HEK293 (cell line): ENCODE data around the gene GBA2.
A peak's percentile ranks its signal among the peaks of the same experiment; 100 is the strongest.

Experiments used
- CTCF ChIA-PET: fragments of 350-600 bp; formaldehyde crosslinking; extraction: SDS; loops from one replicate; lab custom pipeline; 2021; ENCODE audit warnings: antibody characterized with exemption; lab: Yijun Ruan, JAX
- POLR2A ChIA-PET: fragments of 300-600 bp; formaldehyde crosslinking; extraction: SDS; loops from one replicate; lab custom pipeline; 2020; ENCODE audit warnings: antibody characterized with exemption, inconsistent platforms; lab: Yijun Ruan, JAX
- H3K27ac ChIP-seq: fragments of 200-500 bp; sonication (Bioruptor generic); 2 replicates; pipeline ENCODE4 v1.5.1; 2014; ENCODE audit warnings: low read depth, low read length, control low read depth, inconsistent platforms; ENCODE audit errors: extremely low read depth
- H3K36me3 ChIP-seq, 2 experiments: fragments of 200-500 bp in 1 of 2; sonication (Bioruptor generic) in 1 of 2; 1 replicate in 1 of 2; 2 replicates in 1 of 2; pipeline ENCODE4 v1.5.1; 2014 to 2017; ENCODE audit warnings: inconsistent platforms in 2 of 2, low read length in 2 of 2; ENCODE audit not compliant: control insufficient read depth in 2 of 2, insufficient read depth in 1 of 2
- H3K4me1 ChIP-seq: fragments of 200-500 bp; sonication (Bioruptor generic); 2 replicates; pipeline ENCODE4 v1.5.1; 2014; ENCODE audit warnings: mild to moderate bottlenecking, low read length, inconsistent platforms; ENCODE audit not compliant: control insufficient read depth, insufficient read depth
- H3K4me3 ChIP-seq: 2 replicates; pipeline ENCODE4 v1.5.1; 2011; ENCODE audit warnings: low read depth, mild to moderate bottlenecking, control low read depth, low read length, moderate library complexity
- H3K9me3 ChIP-seq: fragments of 200-500 bp; sonication (Bioruptor generic); 2 replicates; pipeline ENCODE4 v1.5.1; 2014; ENCODE audit warnings: low read depth, low read length, inconsistent platforms; ENCODE audit not compliant: control insufficient read depth, insufficient read depth
- GLIS1 ChIP-seq: fragments of 450-650 bp; formaldehyde crosslinking; IDR thresholded peaks from 2 replicates; pipeline ENCODE4 v1.5.1; 2016; ENCODE audit warnings: missing biosample characterization, missing genetic modification characterization
- KLF1 ChIP-seq: fragments of 450-650 bp; formaldehyde crosslinking; IDR thresholded peaks from 2 replicates; pipeline ENCODE4 v1.5.1; 2016; ENCODE audit warnings: missing biosample characterization, missing genetic modification characterization
- SP2 ChIP-seq: fragments of 450-650 bp; formaldehyde crosslinking; IDR thresholded peaks from 2 replicates; pipeline ENCODE4 v1.5.1; 2016; ENCODE audit warnings: missing biosample characterization, missing genetic modification characterization
- ZFP69B ChIP-seq: fragments of 450-650 bp; formaldehyde crosslinking; IDR thresholded peaks from 2 replicates; pipeline ENCODE4 v1.5.1; 2016; ENCODE audit warnings: missing biosample characterization, missing genetic modification characterization
- ZIC2 ChIP-seq: fragments of 450-650 bp; formaldehyde crosslinking; IDR thresholded peaks from 2 replicates; pipeline ENCODE4 v1.5.1; 2016; ENCODE audit warnings: missing biosample characterization, missing genetic modification characterization
- ZNF140 ChIP-seq: fragments of 450-650 bp; formaldehyde crosslinking; IDR thresholded peaks from 2 replicates; pipeline ENCODE4 v1.5.1; 2016; ENCODE audit warnings: missing biosample characterization, missing genetic modification characterization
- ZNF157 ChIP-seq: fragments of 450-650 bp; formaldehyde crosslinking; IDR thresholded peaks from 2 replicates; pipeline ENCODE4 v1.5.1; 2016; ENCODE audit warnings: missing biosample characterization, missing genetic modification characterization
- ZNF169 ChIP-seq: fragments of 450-650 bp; formaldehyde crosslinking; IDR thresholded peaks from 2 replicates; pipeline ENCODE4 v1.5.1; 2016; ENCODE audit warnings: missing biosample characterization, missing genetic modification characterization
- ZNF24 ChIP-seq: fragments of 450-650 bp; formaldehyde crosslinking; IDR thresholded peaks from 2 replicates; pipeline ENCODE4 v1.5.1; 2016; ENCODE audit warnings: missing biosample characterization, missing genetic modification characterization
- ZNF335 ChIP-seq: fragments of 450-650 bp; formaldehyde crosslinking; conservative IDR thresholded peaks from 2 replicates; pipeline ENCODE4 v1.5.1; 2016; ENCODE audit warnings: missing biosample characterization, missing genetic modification characterization
- ZNF391 ChIP-seq: fragments of 450-650 bp; formaldehyde crosslinking; IDR thresholded peaks from 2 replicates; pipeline ENCODE4 v1.5.1; 2016; ENCODE audit warnings: low read depth, missing biosample characterization, missing genetic modification characterization, borderline replicate concordance
- ZNF623 ChIP-seq: fragments of 450-650 bp; formaldehyde crosslinking; IDR thresholded peaks from 2 replicates; pipeline ENCODE4 v1.5.1; 2016; ENCODE audit warnings: missing biosample characterization, missing genetic modification characterization
- ZSCAN23 ChIP-seq: fragments of 450-650 bp; formaldehyde crosslinking; IDR thresholded peaks from 2 replicates; pipeline ENCODE4 v1.5.1; 2016; ENCODE audit warnings: missing biosample characterization, missing genetic modification characterization
- TF ChIP-seq, protein P1 (sequence below): fragments of 450-650 bp; formaldehyde crosslinking; conservative IDR thresholded peaks from 2 replicates; pipeline ENCODE4 v1.5.1; 2016; ENCODE audit warnings: low read depth, missing biosample characterization, missing genetic modification characterization
- TF ChIP-seq, protein P2 (sequence below): fragments of 450-650 bp; formaldehyde crosslinking; IDR thresholded peaks from 2 replicates; pipeline ENCODE4; 2016; ENCODE audit warnings: missing biosample characterization, missing genetic modification characterization
- TF ChIP-seq, protein P3 (sequence below): fragments of 450-650 bp; formaldehyde crosslinking; IDR thresholded peaks from 2 replicates; pipeline ENCODE4 v1.5.1; 2016; ENCODE audit warnings: missing biosample characterization, missing genetic modification characterization
- TF ChIP-seq, protein P4 (sequence below): fragments of 450-650 bp; formaldehyde crosslinking; IDR thresholded peaks from 2 replicates; pipeline ENCODE4 v1.5.1; 2017; ENCODE audit warnings: missing biosample characterization, missing genetic modification characterization
- TF ChIP-seq, protein P5 (sequence below): fragments of 450-650 bp; formaldehyde crosslinking; IDR thresholded peaks from 2 replicates; pipeline ENCODE4 v1.5.1; 2016; ENCODE audit warnings: missing biosample characterization, missing genetic modification characterization
- TF ChIP-seq, protein P6 (sequence below): fragments of 450-650 bp; formaldehyde crosslinking; IDR thresholded peaks from 2 replicates; pipeline ENCODE4 v1.5.1; 2017; ENCODE audit warnings: missing biosample characterization, missing genetic modification characterization

GBA2 gene

DNA sequence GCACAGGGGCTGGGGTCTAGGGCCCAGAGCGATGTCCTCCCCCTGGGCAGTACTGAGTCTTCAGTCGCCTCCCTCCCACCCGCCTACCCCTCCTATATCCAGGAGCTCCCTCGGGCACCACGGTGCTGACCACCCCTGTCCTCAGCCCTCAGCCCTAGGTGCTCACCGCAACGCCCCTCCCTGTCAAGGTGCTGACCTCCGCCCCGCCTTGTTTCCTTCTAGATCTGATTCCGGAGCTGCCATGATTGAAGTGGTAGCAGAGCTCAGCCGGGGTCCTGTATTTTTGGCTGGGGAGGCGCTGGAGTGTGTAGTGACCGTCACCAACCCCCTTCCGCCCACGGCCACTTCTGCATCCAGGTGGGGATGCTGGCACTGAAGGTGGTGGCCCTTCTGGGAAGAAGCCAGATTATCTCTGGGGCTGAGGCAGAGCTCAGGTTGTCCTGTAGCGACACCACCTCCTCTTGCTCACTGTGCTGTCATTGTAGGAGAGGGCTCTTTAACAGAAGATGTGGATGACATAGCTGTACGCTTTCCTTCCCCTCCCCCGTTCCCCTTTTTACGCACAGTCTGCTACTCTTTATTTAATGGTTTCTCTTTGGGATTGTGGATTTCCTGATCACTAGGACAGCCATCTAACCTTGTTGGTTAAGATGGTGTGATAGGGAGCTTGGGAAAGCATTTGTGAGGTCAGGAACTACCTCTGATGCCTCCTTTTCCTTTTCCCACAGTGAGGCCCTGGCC lies 657 bp upstream of the GBA2 start (continued):
- TF ChIP-seq, protein P1, sequence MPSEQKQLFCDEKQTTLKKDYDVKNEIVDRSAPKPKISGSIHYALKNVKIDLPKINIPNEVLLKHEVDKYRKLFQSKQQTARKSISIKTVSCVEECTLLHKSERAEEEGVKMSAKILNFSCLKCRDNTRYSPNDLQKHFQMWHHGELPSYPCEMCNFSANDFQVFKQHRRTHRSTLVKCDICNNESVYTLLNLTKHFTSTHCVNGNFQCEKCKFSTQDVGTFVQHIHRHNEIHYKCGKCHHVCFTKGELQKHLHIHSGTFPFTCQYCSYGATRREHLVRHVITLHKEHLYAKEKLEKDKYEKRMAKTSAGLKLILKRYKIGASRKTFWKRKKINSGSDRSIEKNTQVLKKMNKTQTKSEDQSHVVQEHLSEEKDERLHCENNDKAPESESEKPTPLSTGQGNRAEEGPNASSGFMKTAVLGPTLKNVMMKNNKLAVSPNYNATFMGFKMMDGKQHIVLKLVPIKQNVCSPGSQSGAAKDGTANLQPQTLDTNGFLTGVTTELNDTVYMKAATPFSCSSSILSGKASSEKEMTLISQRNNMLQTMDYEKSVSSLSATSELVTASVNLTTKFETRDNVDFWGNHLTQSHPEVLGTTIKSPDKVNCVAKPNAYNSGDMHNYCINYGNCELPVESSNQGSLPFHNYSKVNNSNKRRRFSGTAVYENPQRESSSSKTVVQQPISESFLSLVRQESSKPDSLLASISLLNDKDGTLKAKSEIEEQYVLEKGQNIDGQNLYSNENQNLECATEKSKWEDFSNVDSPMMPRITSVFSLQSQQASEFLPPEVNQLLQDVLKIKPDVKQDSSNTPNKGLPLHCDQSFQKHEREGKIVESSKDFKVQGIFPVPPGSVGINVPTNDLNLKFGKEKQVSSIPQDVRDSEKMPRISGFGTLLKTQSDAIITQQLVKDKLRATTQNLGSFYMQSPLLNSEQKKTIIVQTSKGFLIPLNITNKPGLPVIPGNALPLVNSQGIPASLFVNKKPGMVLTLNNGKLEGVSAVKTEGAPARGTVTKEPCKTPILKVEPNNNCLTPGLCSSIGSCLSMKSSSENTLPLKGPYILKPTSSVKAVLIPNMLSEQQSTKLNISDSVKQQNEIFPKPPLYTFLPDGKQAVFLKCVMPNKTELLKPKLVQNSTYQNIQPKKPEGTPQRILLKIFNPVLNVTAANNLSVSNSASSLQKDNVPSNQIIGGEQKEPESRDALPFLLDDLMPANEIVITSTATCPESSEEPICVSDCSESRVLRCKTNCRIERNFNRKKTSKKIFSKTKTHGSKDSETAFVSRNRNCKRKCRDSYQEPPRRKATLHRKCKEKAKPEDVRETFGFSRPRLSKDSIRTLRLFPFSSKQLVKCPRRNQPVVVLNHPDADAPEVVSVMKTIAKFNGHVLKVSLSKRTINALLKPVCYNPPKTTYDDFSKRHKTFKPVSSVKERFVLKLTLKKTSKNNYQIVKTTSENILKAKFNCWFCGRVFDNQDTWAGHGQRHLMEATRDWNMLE: 0 out of 2 replicates have a peak, but pooled peaks have one; percentile 0
- TF ChIP-seq ZNF157 (tag by site-specific recombination) (no peak), ZNF24 (tag by site-specific recombination) (no peak)
- TF ChIP-seq, all 188 proteins: peak for 17

DNA sequence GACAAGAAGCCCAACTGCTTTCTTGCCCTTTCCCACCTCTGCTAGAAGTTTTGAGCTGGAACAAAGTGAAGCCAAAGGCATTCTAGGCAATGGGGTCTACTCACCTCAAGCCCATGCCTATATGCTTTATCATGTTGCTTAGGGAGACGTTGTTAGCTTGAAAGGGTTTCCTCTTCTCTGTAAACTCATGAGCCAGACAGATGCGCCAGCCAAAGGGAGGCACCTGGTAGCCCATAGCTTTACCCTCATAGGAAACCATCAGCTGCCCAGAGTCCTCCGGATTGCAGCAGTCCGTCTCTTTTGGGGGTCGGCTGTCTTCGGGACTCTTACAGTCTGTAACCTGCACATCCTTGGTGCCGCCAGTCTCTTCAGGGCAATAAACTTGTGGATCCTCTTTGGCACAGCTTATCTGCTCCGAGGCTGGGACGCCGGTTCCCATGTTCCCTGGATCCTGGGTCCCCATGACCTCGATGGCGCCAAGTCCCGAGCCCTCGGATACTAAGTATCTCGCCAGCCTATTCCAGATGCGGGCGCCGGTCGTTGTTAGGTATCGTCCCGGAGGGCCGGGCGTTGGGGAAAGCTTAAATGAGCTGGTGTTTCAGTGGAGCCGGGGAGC lies 678 bp downstream of the GBA2 start:
- peaks cover 9 to 65% of the 10 kb centered on the region in 2 experiments; a peak in 2 of 3 replicates for H3K36me3 ChIP-seq
- ChIA-PET POLR2A (interaction anchor here (0.6 to 6.2 kb wide), 11 partner anchors 8 to 587 kb away, joined by 3 to 73 read pairs (median 4); partner anchors contain the start of genes CCDC107, CREB3, HINT2 and RMRP), CTCF (interaction anchor here (0.6 to 5.6 kb wide), 19 partner anchors 8 to 197 kb away, joined by 3 to 51 read pairs (median 5); partner anchors contain the start of genes ARHGEF39, CCDC107, CREB3 and RMRP)
- TF ChIP-seq ZNF391 (tag by site-specific recombination) (no peak), ZNF335 (peak; percentile 31)
- peak overlapping the region; percentile 77 for H3K4me3 ChIP-seq
- no peaks in the 10 kb centered on the region for H3K9me3 ChIP-seq
- peak overlapping the region; percentile 67; the same call in 1 of the 2 replicates for H3K27ac ChIP-seq
- no peaks in the 10 kb centered on the region; the same call in 1 of the 2 replicates for H3K4me1 ChIP-seq

DNA sequence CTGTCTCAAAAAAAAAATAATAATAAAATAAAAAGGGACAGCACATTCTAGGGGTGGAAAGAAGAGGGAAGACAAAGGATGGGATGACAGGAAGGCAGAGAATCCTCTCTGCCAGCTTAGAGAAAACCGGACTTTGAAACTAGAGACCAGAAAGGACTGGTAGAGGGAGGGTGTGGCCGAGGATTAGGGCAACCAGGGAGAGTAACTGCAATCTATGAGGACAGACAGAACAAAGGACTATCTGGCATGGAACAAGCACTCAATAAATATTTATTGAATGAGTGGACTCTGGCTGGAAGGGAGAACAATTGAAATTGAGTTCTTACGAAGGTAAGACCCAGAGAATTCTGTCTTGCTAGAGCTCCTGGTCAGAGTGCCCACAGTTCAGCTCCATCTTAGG lies 2.4 kb downstream of the GBA2 start:
- Histone ChIP-seq H3K4me1 (no peaks in the 10 kb centered on the region; the same call in 1 of the 2 replicates), H3K9me3 (no peaks in the 10 kb centered on the region), H3K27ac (no peak overlapping the region), H3K36me3 (peaks cover 9 to 65% of the 10 kb centered on the region in 2 experiments; a peak in 2 of 3 replicates), H3K4me3 (peak overlapping the region; percentile 77; the same call in 1 of the 2 replicates)
- CTCF ChIA-PET: interaction anchor here (0.6 to 5.6 kb wide), 6 partner anchors 11 to 178 kb away, joined by 3 to 51 read pairs (median 4); partner anchors contain the start of genes CREB3 and TLN1
- no peak for TF ChIP-seq ZNF140
- TF ChIP-seq KLF1 (tag by site-specific recombination): no peak
- TF ChIP-seq ZNF623 (tag by site-specific recombination): no peak
- TF ChIP-seq ZIC2 (tag by site-specific recombination): no peak
- TF ChIP-seq, protein P2, sequence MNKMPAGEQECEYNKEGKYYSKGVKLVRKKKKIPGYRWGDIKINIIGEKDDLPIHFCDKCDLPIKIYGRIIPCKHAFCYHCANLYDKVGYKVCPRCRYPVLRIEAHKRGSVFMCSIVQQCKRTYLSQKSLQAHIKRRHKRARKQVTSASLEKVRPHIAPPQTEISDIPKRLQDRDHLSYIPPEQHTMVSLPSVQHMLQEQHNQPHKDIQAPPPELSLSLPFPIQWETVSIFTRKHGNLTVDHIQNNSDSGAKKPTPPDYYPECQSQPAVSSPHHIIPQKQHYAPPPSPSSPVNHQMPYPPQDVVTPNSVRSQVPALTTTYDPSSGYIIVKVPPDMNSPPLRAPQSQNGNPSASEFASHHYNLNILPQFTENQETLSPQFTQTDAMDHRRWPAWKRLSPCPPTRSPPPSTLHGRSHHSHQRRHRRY (tag by site-specific recombination): no peak
- TF ChIP-seq, protein P3, sequence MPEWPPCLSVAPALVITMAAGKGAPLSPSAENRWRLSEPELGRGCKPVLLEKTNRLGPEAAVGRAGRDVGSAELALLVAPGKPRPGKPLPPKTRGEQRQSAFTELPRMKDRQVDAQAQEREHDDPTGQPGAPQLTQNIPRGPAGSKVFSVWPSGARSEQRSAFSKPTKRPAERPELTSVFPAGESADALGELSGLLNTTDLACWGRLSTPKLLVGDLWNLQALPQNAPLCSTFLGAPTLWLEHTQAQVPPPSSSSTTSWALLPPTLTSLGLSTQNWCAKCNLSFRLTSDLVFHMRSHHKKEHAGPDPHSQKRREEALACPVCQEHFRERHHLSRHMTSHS: no peak
- TF ChIP-seq, protein P4, sequence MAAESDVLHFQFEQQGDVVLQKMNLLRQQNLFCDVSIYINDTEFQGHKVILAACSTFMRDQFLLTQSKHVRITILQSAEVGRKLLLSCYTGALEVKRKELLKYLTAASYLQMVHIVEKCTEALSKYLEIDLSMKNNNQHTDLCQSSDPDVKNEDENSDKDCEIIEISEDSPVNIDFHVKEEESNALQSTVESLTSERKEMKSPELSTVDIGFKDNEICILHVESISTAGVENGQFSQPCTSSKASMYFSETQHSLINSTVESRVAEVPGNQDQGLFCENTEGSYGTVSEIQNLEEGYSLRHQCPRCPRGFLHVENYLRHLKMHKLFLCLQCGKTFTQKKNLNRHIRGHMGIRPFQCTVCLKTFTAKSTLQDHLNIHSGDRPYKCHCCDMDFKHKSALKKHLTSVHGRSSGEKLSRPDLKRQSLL: no peak
- no peak for TF ChIP-seq ZNF169
- TF ChIP-seq, protein P5, sequence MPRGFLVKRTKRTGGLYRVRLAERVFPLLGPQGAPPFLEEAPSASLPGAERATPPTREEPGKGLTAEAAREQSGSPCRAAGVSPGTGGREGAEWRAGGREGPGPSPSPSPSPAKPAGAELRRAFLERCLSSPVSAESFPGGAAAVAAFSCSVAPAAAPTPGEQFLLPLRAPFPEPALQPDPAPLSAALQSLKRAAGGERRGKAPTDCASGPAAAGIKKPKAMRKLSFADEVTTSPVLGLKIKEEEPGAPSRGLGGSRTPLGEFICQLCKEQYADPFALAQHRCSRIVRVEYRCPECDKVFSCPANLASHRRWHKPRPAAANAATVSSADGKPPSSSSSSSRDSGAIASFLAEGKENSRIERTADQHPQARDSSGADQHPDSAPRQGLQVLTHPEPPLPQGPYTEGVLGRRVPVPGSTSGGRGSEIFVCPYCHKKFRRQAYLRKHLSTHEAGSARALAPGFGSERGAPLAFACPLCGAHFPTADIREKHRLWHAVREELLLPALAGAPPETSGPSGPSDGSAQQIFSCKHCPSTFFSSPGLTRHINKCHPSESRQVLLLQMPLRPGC: no peak
- TF ChIP-seq SP2 (tag by site-specific recombination): no peak
- no peak for TF ChIP-seq ZFP69B
- no peak for TF ChIP-seq GLIS1 (tag by site-specific recombination)
- TF ChIP-seq, protein P6, sequence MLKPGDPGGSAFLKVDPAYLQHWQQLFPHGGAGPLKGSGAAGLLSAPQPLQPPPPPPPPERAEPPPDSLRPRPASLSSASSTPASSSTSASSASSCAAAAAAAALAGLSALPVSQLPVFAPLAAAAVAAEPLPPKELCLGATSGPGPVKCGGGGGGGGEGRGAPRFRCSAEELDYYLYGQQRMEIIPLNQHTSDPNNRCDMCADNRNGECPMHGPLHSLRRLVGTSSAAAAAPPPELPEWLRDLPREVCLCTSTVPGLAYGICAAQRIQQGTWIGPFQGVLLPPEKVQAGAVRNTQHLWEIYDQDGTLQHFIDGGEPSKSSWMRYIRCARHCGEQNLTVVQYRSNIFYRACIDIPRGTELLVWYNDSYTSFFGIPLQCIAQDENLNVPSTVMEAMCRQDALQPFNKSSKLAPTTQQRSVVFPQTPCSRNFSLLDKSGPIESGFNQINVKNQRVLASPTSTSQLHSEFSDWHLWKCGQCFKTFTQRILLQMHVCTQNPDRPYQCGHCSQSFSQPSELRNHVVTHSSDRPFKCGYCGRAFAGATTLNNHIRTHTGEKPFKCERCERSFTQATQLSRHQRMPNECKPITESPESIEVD: no peak
- TF ChIP-seq ZSCAN23 (tag by site-specific recombination): no peak
- no peak for TF ChIP-seq ZNF24 (tag by site-specific recombination)
- POLR2A ChIA-PET: interaction anchor here (3.2 to 6.2 kb wide), 3 partner anchors 10 to 15 kb away, joined by 21 to 73 read pairs (median 57); partner anchors contain the start of genes CREB3 and TLN1
